Mesothelial cell of epicardium (in vitro differentiated cells): ENCODE data around the gene NINL. TPM values are rescaled to one million over a fixed set of nuclear protein-coding genes. Genes with fewer than 3 reads are reported as not detected.

Experiments used
- DNase-seq, 2 experiments: peaks; one replicate each; pipeline ENCODE4 v3.0.0; 2021; ENCODE audit warnings: low spot score in 2 of 2; ENCODE audit not compliant: unreplicated experiment in 2 of 2
- H3K27ac Mint-ChIP-seq: 2 replicates; pipeline ENCODE4 v1.8.0; 2021; ENCODE audit warnings: mixed read lengths
- H3K27me3 Mint-ChIP-seq: 2 replicates; pipeline ENCODE4 v1.8.0; 2021; ENCODE audit warnings: low read depth, mixed read lengths
- H3K36me3 Mint-ChIP-seq: 2 replicates; pipeline ENCODE4 v1.8.0; 2021; ENCODE audit warnings: mixed read lengths
- H3K4me1 Mint-ChIP-seq: 2 replicates; pipeline ENCODE4 v1.8.0; 2021; ENCODE audit warnings: mixed read lengths
- H3K4me3 Mint-ChIP-seq: 2 replicates; pipeline ENCODE4 v1.8.0; 2021; ENCODE audit warnings: mild to moderate bottlenecking, moderate library complexity, mixed read lengths
- H3K9me3 Mint-ChIP-seq: 2 replicates; pipeline ENCODE4 v1.8.0; 2021; ENCODE audit warnings: mixed read lengths
- total RNA-seq: library from RNA; stranded (reverse); gene quantifications from 3 replicates; pipeline ENCODE4 v1.2.1, GENCODE V29; 2021
- TF ChIP-seq, protein P1 (sequence below): fragments of 200-600 bp; sonication (generic); IDR thresholded peaks from one replicate; pipeline ENCODE4 v1.5.0; 2021; ENCODE audit warnings: antibody characterized with exemption; ENCODE audit not compliant: unreplicated experiment

Gene NINL
- total RNA-seq, 1 donor from 2014 or later: 85.9 TPM

DNA sequence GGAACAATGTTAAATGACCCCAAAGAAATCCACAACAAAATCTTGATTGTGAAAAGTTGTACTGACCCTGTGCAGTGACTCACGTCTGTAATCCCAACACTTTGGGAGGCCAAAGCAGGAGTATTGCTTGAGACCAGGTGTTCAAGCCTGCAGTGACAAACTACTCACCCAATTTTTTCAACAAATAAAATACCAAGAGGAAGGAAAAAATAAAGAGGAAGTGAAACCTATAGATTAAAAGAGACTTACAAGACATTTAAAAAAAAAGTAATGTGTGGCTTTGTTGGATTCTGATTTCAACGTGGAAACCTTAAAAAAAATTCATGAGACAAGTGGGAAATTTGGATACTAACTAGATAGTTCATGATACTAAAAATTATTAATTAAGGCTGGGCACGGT is 146.0 kb downstream of the NINL start:
- no peaks in the 10 kb centered on the region for H3K9me3 Mint-ChIP-seq
- H3K36me3 Mint-ChIP-seq: peaks cover 15% of the 10 kb centered on the region
- no peak overlapping the region for H3K4me3 Mint-ChIP-seq
- H3K27ac Mint-ChIP-seq: no peak overlapping the region
- H3K4me1 Mint-ChIP-seq: peaks cover 15% of the 10 kb centered on the region
- DNase-seq: no peak
- H3K27me3 Mint-ChIP-seq: no peaks in the 10 kb centered on the region
- TF ChIP-seq, protein P1, sequence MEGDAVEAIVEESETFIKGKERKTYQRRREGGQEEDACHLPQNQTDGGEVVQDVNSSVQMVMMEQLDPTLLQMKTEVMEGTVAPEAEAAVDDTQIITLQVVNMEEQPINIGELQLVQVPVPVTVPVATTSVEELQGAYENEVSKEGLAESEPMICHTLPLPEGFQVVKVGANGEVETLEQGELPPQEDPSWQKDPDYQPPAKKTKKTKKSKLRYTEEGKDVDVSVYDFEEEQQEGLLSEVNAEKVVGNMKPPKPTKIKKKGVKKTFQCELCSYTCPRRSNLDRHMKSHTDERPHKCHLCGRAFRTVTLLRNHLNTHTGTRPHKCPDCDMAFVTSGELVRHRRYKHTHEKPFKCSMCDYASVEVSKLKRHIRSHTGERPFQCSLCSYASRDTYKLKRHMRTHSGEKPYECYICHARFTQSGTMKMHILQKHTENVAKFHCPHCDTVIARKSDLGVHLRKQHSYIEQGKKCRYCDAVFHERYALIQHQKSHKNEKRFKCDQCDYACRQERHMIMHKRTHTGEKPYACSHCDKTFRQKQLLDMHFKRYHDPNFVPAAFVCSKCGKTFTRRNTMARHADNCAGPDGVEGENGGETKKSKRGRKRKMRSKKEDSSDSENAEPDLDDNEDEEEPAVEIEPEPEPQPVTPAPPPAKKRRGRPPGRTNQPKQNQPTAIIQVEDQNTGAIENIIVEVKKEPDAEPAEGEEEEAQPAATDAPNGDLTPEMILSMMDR: no peak

DNA sequence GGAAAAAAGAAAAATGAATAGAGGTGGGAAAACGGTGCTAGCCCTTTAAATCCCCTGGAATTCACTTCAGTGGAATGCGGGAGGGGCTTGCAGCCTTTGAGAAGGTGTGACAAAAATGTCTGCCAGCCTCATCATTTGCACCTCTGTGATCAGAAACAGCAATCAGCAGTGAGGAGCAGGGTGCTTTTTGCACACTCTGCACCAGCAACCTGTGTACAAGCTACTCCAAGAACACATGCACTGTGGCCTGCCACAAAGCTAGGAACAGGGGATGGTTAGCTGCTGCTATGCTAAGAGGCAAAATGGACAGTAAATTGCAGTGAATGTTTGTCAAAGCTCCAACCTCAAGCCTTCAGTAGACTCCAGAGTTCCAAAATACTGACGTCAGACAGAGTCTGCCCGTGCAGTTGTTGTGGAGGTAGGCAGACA is 148.2 kb downstream of the NINL start:
- no peaks in the 10 kb centered on the region for H3K27me3 Mint-ChIP-seq
- H3K27ac Mint-ChIP-seq: peak overlapping the region; percentile 91
- peaks cover 15% of the 10 kb centered on the region for H3K4me1 Mint-ChIP-seq
- H3K4me3 Mint-ChIP-seq: no peak overlapping the region
- H3K9me3 Mint-ChIP-seq: no peaks in the 10 kb centered on the region
- TF ChIP-seq, protein P1: no peak
- DNase-seq: no peak
- H3K36me3 Mint-ChIP-seq: peaks cover 18% of the 10 kb centered on the region

DNA sequence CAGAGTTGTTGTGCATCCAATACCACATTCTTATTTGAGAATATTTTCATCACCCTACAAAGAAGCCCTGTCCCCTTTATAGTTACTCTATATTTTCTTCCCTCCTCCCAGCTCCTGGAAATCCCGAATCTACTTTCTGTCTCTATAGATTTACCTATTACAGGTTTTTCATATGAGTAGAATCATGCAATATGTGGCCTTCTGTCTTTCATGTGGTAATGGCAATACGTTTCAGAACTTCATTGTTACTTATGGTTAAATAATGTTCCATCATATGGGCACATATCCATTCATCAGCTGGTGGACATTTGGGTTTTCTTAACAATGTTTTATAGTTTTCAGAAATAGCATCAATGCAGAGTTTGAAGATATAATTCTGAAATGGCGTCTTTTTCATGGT is 160.8 kb downstream of the NINL start:
- no peaks in the 10 kb centered on the region for H3K27me3 Mint-ChIP-seq
- TF ChIP-seq, protein P1: no peak
- no peak overlapping the region for H3K27ac Mint-ChIP-seq
- peaks cover 4% of the 10 kb centered on the region for H3K4me1 Mint-ChIP-seq
- DNase-seq: no peak
- H3K9me3 Mint-ChIP-seq: peaks cover 4% of the 10 kb centered on the region
- H3K4me3 Mint-ChIP-seq: no peak overlapping the region
- peaks cover 35% of the 10 kb centered on the region for H3K36me3 Mint-ChIP-seq

- H3K27me3 Mint-ChIP-seq: no peaks in the 10 kb centered on the region
- DNase-seq: no peak
- H3K4me3 Mint-ChIP-seq: no peak overlapping the region
- H3K36me3 Mint-ChIP-seq: peaks cover 23% of the 10 kb centered on the region
- peaks cover 4% of the 10 kb centered on the region for H3K4me1 Mint-ChIP-seq
- H3K9me3 Mint-ChIP-seq: no peaks in the 10 kb centered on the region
- TF ChIP-seq, protein P1: no peak
- H3K27ac Mint-ChIP-seq: peak overlapping the region; percentile 56
Measured at GRCh38 chr20:25422032-25422431, 163.3 kb downstream of the NINL start.

DNA sequence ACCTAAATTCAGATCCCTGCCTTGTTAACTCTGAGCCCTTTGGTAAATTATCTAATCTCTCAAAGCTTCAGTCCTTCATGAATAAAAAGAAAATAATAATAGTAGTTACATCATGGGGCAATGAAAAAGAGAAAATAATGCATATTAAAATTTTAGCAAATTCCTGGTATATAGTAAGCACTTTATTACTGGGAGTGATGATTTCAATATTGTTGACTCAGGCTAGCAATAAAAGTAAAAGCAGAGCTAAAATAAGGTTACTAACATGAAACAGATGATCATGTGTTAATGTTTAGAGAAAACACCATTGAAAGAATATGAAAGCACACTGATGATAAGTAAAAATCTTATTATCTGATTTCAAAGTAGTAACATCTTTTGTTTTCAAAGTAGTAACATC is 164.2 kb downstream of the NINL start:
- H3K27ac Mint-ChIP-seq: no peak overlapping the region
- TF ChIP-seq, protein P1: no peak

GRCh38 chr20:25418776-25419175 is 166.6 kb downstream of the NINL start:
- Mint-ChIP-seq H3K27me3 (no peaks in the 10 kb centered on the region), H3K36me3 (peaks cover 10% of the 10 kb centered on the region)

More for the DNA sequence above, 164.2 kb downstream of the NINL start:
- no peak for DNase-seq
- Mint-ChIP-seq H3K36me3 (peaks cover 17% of the 10 kb centered on the region), H3K4me1 (peaks cover 4% of the 10 kb centered on the region), H3K9me3 (no peaks in the 10 kb centered on the region), H3K27me3 (no peaks in the 10 kb centered on the region), H3K4me3 (no peak overlapping the region)

More at GRCh38 chr20:25418776-25419175, 166.6 kb downstream of the NINL start:
- H3K4me1 Mint-ChIP-seq: peaks cover 4% of the 10 kb centered on the region
- no peak for DNase-seq
- no peak overlapping the region for H3K27ac Mint-ChIP-seq
- H3K4me3 Mint-ChIP-seq: no peak overlapping the region
- TF ChIP-seq, protein P1: no peak
- no peaks in the 10 kb centered on the region for H3K9me3 Mint-ChIP-seq
